AG09309 (cell line): ENCODE measurements around the gene ORC3.

Experiments
- DNase-seq: peaks from one replicate; pipeline ENCODE4 v3.0.0-alpha.2; 2010; ENCODE audit warnings: low read depth
- H3K4me3 ChIP-seq: 2 replicates; pipeline ENCODE4 v1.5.1; 2011; ENCODE audit warnings: mild to moderate bottlenecking, low read depth, low read length, moderate library complexity; ENCODE audit not compliant: control insufficient read depth
- TF ChIP-seq, protein P1 (sequence below): IDR thresholded peaks from 2 replicates; pipeline ENCODE4 v1.5.1; 2011; ENCODE audit warnings: mild to moderate bottlenecking, low read depth, low read length, inconsistent platforms; ENCODE audit not compliant: insufficient read depth, control insufficient read depth; ENCODE audit errors: missing control alignments

Gene ORC3

DNA sequence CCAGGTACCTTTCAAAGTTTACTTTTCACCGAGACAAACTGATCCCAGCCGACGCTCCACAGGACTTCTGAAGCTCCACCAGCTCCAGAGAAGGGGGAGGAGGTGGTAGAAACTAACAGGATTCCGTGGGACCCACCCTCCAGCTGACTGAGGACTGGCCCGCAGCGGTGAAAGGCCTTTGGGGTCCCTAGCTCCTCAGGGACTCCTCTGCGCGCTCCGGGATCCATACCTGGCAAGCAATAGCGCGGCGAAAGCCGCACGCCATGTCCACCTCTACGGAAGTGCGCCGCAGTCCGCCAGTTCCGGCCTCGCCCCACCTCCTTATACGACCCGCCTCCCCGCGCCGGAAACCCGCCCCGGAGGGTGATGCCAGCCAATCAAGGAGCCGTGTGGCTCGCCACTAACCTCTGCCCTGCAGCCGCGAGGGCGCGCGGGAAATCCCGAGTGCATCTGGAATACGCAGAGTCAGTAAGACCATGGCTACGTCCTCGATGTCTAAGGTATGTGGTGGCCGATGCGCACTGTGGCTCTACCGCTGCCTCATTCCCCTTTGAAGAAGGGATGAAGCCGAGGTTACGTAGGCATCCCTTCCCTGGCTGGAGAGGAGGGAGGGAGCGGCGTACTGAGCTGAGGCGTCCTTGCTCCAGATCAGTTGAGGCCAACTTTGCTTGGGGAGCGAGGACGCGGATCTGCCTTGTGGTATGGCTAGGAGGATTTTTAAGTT is at the start of gene ORC3, which contains the start of gene RARS2:
Gene ORC3, plus strand, starts transcription at position 443 of the 724 bp plus-strand sequence. Its CDS starts 34 bp downstream, at position 477.
Gene RARS2, minus strand, starts transcription at position 295 of the 724 bp plus-strand sequence. Its CDS starts 30 bp downstream, at position 265.
- TF ChIP-seq, protein P1, sequence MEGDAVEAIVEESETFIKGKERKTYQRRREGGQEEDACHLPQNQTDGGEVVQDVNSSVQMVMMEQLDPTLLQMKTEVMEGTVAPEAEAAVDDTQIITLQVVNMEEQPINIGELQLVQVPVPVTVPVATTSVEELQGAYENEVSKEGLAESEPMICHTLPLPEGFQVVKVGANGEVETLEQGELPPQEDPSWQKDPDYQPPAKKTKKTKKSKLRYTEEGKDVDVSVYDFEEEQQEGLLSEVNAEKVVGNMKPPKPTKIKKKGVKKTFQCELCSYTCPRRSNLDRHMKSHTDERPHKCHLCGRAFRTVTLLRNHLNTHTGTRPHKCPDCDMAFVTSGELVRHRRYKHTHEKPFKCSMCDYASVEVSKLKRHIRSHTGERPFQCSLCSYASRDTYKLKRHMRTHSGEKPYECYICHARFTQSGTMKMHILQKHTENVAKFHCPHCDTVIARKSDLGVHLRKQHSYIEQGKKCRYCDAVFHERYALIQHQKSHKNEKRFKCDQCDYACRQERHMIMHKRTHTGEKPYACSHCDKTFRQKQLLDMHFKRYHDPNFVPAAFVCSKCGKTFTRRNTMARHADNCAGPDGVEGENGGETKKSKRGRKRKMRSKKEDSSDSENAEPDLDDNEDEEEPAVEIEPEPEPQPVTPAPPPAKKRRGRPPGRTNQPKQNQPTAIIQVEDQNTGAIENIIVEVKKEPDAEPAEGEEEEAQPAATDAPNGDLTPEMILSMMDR, result no peak
- DNase-seq, result peak; percentile 63
- H3K4me3 ChIP-seq, result peak within 1 kb of the TSS; percentile 99

DNA sequence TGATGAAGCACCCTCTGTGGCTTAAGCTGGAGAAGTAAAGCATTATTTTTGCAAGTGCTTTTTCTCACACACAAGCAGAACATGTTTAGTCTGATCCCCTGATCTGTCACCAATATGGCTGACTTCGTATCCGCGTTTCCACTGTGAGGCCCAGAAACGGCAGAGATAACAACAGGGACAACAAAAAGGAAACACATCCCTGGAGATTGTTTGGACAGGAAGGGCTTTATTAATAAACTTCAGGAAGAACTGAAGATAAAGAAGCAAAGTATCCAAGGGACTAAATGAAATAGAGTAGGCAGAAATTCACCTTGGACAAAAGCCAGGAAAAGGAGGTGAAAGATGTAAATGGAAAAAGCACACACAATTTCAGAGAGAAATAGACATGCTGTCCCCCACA is 49.4 kb upstream of the ORC3 start:
- no peak overlapping the region for H3K4me3 ChIP-seq
- no peak for DNase-seq
- TF ChIP-seq, protein P1, result no peak

- TF ChIP-seq, protein P1, result no peak
- no peak for DNase-seq
- no peak overlapping the region for H3K4me3 ChIP-seq
Measured at GRCh38 chr6:87541041-87541440, 48.9 kb upstream of the ORC3 start.

DNA sequence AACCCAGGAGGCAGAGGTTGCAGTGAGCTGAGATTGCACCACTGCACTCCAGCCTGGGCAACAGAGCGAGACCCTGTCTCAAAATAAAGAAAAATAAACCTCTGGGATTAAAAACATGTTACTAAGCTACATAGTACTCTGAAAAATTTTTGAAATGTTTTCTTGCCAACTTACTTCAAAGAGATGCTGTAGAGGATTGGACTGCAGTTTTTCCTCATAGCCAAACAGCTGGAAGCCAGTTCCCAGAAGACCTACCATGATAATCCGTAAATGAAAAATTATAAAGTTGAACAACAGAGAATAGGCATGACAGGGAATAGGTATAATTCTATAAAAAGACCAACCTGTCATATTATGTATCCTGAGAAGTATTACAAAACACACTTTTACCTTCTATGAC is 48.2 kb upstream of the ORC3 start:
- TF ChIP-seq, protein P1, result no peak
- no peak for DNase-seq
- no peak overlapping the region for H3K4me3 ChIP-seq

DNA sequence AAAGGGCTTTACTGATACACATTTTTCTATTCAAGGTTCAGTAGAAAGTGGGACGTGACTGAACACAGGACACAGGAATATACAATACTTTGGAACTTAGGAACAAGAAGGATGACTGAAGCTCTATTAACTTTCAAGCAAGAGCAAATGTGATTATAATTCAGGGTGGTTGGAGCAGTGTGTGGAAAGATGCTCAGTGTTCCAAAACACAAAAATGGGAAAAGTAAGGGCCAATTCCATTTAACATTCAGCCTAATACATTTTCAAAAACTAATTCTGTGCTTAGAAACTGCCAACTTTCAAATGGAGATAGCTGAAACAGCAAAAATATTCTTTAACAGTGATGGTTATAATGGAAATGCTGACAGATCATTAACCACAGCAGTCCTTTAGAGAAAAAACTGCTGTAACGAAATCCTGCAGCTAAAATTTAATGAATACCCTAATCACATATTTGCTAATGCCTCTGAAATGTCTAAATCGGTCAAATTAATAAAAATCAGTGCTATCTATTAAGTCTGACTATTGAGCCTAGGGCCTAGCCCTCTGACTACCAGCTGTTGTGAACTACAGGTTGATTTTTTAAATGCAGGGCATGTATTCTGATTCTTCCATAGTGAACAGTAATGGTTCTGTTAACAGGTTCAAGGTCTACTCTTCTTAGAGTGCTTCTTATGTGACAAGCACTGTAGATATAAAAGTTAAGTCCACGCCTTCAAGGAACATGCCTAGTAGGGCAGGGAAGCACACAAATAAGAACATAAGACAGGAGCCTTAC is 46.0 kb upstream of the ORC3 start:
- DNase-seq, result no peak
- H3K4me3 ChIP-seq, result no peak overlapping the region
- TF ChIP-seq, protein P1, result no peak

DNA sequence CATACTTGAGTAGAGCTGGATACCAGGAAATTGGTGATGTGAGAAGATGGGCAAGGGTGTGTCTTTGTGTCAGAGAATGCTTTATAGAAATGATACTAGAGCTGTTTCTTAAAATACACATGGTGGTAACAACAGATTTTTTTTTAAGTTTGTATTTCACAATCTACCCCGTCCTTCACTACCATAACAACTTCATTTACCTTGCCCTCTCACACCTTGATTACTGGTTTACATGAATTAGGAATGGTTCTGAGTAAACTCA is 45.5 kb upstream of the ORC3 start:
- DNase-seq, result no peak
- no peak overlapping the region for H3K4me3 ChIP-seq
- TF ChIP-seq, protein P1, result no peak
